HL-60 (cell line): ENCODE results near the gene TPP1.

ENCODE experiments used
- DNase-seq, 2 experiments: peaks; one replicate each; pipeline ENCODE4 v3.0.0-alpha.2; 2010 to 2020; ENCODE audit warnings: low read depth in 1 of 2, low spot score in 1 of 2
- H3K27ac ChIP-seq: fragments of 250-450 bp; sonication (Bioruptor Pico); replicated peaks from 2 replicates; pipeline ENCODE4 v1.5.1; 2020; ENCODE audit warnings: mild to moderate bottlenecking, moderate library complexity
- H3K27me3 ChIP-seq: fragments of 250-450 bp; sonication (Bioruptor Pico); 2 replicates; pipeline ENCODE4 v1.5.1; 2021; ENCODE audit warnings: mild to moderate bottlenecking, moderate library complexity; ENCODE audit not compliant: insufficient read depth, poor library complexity, severe bottlenecking
- H3K4me3 ChIP-seq: replicated peaks from 2 replicates; pipeline ENCODE4 v1.5.1; 2011; ENCODE audit warnings: mild to moderate bottlenecking, control low read depth, low read length; ENCODE audit not compliant: insufficient read depth
- GABPA ChIP-seq: IDR thresholded peaks from 2 replicates; pipeline ENCODE4 v1.6.1; 2012; ENCODE audit warnings: low read depth
- POLR2AphosphoS5 ChIP-seq: IDR thresholded peaks from 2 replicates; pipeline ENCODE4 v1.6.1; 2012; ENCODE audit warnings: low read depth
- SPI1 ChIP-seq: IDR thresholded peaks from 2 replicates; pipeline ENCODE4 v1.6.1; 2012; ENCODE audit warnings: low read depth, mild to moderate bottlenecking, borderline replicate concordance
- TF ChIP-seq, protein P1 (sequence below): IDR thresholded peaks from one replicate; pipeline ENCODE4 v1.5.1; 2011; ENCODE audit warnings: low read length, control low read depth, inconsistent platforms; ENCODE audit not compliant: insufficient read depth
- TF ChIP-seq, protein P2 (sequence below): IDR thresholded peaks from 2 replicates; pipeline ENCODE4 v1.6.1; 2012; ENCODE audit warnings: low read depth; ENCODE audit not compliant: insufficient replicate concordance

The TPP1 gene

DNA sequence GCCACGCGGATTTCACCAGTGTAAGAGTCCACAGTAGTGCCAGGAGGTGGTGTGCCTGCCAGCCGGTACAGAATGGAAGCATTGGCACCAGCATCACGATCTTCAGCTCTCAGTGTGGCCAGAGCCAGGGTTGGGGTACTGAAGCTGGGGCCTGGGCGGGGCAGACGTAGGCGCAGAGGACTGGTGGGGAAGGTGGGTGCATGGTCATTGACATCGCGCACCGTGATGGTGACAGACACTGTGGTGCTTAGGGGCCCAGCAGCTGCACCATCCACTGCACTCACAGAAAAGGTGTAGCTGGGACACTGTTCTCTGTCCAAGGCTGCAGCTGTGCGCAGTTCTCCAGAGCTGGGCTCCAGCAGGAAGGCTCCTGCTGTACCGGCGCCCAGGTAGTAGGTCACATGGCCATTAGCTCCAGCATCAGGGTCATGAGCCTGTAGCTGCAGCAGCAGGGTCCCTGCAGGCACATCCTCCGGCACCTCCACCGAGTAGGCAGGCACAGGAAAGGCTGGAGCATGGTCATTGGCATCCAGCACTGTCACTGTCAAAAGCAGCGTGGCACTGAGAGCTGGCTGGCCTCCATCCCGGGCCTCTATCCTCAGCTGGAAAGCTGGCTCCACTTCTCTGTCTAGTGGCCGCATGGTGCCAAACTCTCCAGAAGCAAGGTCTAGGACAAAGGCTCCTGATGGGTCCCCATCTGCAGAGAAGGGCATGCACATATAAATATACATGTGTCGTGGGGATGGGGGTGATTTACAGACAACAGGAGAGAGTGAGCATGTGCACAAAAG lies 7.9 kb upstream of the TPP1 start:
- Histone ChIP-seq H3K27me3 (no peaks in the 10 kb centered on the region), H3K4me3 (no peak overlapping the region), H3K27ac (no peak overlapping the region)
- TF ChIP-seq, protein P1, sequence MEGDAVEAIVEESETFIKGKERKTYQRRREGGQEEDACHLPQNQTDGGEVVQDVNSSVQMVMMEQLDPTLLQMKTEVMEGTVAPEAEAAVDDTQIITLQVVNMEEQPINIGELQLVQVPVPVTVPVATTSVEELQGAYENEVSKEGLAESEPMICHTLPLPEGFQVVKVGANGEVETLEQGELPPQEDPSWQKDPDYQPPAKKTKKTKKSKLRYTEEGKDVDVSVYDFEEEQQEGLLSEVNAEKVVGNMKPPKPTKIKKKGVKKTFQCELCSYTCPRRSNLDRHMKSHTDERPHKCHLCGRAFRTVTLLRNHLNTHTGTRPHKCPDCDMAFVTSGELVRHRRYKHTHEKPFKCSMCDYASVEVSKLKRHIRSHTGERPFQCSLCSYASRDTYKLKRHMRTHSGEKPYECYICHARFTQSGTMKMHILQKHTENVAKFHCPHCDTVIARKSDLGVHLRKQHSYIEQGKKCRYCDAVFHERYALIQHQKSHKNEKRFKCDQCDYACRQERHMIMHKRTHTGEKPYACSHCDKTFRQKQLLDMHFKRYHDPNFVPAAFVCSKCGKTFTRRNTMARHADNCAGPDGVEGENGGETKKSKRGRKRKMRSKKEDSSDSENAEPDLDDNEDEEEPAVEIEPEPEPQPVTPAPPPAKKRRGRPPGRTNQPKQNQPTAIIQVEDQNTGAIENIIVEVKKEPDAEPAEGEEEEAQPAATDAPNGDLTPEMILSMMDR: no peak
- TF ChIP-seq, protein P2, sequence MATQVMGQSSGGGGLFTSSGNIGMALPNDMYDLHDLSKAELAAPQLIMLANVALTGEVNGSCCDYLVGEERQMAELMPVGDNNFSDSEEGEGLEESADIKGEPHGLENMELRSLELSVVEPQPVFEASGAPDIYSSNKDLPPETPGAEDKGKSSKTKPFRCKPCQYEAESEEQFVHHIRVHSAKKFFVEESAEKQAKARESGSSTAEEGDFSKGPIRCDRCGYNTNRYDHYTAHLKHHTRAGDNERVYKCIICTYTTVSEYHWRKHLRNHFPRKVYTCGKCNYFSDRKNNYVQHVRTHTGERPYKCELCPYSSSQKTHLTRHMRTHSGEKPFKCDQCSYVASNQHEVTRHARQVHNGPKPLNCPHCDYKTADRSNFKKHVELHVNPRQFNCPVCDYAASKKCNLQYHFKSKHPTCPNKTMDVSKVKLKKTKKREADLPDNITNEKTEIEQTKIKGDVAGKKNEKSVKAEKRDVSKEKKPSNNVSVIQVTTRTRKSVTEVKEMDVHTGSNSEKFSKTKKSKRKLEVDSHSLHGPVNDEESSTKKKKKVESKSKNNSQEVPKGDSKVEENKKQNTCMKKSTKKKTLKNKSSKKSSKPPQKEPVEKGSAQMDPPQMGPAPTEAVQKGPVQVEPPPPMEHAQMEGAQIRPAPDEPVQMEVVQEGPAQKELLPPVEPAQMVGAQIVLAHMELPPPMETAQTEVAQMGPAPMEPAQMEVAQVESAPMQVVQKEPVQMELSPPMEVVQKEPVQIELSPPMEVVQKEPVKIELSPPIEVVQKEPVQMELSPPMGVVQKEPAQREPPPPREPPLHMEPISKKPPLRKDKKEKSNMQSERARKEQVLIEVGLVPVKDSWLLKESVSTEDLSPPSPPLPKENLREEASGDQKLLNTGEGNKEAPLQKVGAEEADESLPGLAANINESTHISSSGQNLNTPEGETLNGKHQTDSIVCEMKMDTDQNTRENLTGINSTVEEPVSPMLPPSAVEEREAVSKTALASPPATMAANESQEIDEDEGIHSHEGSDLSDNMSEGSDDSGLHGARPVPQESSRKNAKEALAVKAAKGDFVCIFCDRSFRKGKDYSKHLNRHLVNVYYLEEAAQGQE: no peak
- TF ChIP-seq GABPA (no peak), POLR2AphosphoS5 (no peak), SPI1 (no peak)
- DNase-seq: no peak

DNA sequence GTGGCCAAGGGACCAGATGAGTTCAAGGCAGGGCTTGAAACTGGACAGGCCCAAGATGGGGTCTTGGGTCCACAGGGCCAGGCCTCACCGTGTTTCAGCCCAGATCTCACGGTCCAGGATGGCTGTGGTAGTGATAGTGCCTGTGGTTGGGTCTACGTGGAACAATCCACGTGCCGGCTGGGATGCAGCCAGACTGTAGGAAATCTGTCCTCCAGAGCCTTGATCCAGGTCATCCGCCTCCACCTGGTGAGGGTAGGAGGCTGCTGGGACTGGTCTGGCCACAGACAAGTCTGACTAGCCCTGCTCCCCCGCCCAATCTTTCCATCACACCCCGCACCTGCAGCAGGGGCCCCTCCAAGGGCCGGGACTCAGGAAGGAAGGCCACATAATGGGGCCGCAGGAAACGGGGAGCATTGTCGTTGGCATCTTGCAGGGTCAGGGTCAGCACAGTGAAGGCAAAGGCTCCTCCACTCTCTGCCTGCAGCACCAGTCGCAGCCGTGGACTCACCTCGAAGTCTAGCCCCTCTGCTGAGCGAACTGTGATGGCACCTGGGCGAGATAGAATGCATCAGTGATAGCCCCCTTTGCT lies 6.7 kb upstream of the TPP1 start:
- TF ChIP-seq, protein P2: no peak
- TF ChIP-seq SPI1 (no peak), POLR2AphosphoS5 (no peak), GABPA (no peak)
- TF ChIP-seq, protein P1: no peak
- DNase-seq: no peak
- no peak overlapping the region for H3K4me3 ChIP-seq

DNA sequence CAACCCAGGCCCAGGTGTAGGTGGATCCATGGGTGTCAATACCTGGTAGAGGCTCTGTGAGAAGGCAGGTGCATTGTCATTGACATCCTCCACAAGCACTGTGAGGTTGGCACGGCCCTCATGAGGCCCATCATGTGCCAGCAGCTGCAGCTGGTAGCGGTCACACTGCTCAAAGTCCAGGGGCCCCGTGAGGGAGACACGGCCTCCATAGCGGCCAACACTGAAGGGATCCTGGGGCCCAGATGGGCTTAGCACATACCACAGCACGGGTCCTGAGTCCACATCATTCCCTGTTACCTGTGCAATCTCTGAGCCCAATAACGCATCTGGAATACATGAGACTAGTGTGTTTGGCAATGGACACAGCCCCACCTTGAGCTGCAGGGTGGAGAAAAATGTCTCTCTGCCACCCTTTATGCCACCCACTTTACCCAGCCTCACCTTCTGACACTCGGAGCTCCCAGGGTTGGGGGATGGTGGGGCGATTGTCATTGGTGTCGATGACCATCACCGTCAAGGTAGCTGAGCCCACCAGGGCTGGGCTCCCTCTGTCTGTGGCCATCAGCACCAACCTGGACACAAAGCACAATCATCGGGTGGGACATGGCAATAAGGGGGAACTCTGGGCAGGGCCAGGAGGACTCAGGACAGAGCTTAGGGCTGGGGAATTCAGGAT lies 6.1 kb upstream of the TPP1 start:
- TF ChIP-seq, protein P2: no peak
- no peak for TF ChIP-seq GABPA
- no peak for TF ChIP-seq SPI1
- TF ChIP-seq, protein P1: no peak
- TF ChIP-seq POLR2AphosphoS5: no peak
- Histone ChIP-seq H3K4me3 (no peak overlapping the region), H3K27ac (no peak overlapping the region), H3K27me3 (no peaks in the 10 kb centered on the region)
- no peak for DNase-seq

More for the DNA sequence above, 6.7 kb upstream of the TPP1 start:
- Histone ChIP-seq H3K27me3 (no peaks in the 10 kb centered on the region), H3K27ac (no peak overlapping the region)
